Neuronal stem cell (in vitro differentiated cells): ENCODE measurements around the gene MACROH2A1.

Source experiments
- DNase-seq: peaks from one replicate; pipeline ENCODE4 v3.0.0-alpha.2; 2013; ENCODE audit warnings: low spot score
- H2AFZ ChIP-seq: one replicate; pipeline ENCODE4 v1.6.1; 2013; ENCODE audit warnings: mild to moderate bottlenecking, low read length, inconsistent platforms
- H2AK5ac ChIP-seq: 2 replicates; pipeline ENCODE4 v1.6.1; 2013; ENCODE audit warnings: low read depth, mild to moderate bottlenecking, inconsistent platforms, low read length, moderate library complexity, mixed read lengths
- H2BK120ac ChIP-seq: 2 replicates; pipeline ENCODE4 v1.6.1; 2013; ENCODE audit warnings: low read depth, mild to moderate bottlenecking, inconsistent platforms, low read length, moderate library complexity, mixed read lengths
- H2BK12ac ChIP-seq: one replicate; pipeline ENCODE4 v1.6.1; 2013; ENCODE audit warnings: low read length, inconsistent platforms
- H2BK15ac ChIP-seq: 2 replicates; pipeline ENCODE4 v1.6.1; 2013; ENCODE audit warnings: mild to moderate bottlenecking, low read length, inconsistent platforms, mixed read lengths
- H2BK5ac ChIP-seq: one replicate; pipeline ENCODE4 v1.6.1; 2013; ENCODE audit warnings: inconsistent platforms, mild to moderate bottlenecking, low read length, moderate library complexity
- H3K14ac ChIP-seq: one replicate; pipeline ENCODE4 v1.6.1; 2013; ENCODE audit warnings: low read length, inconsistent platforms
- H3K18ac ChIP-seq: 2 replicates; pipeline ENCODE4 v1.6.1; 2013; ENCODE audit warnings: low read length, inconsistent platforms
- H3K23ac ChIP-seq: 2 replicates; pipeline ENCODE4 v1.6.1; 2013; ENCODE audit warnings: low read depth, mild to moderate bottlenecking, mixed read lengths, low read length, inconsistent platforms; ENCODE audit not compliant: poor library complexity
- H3K27ac ChIP-seq: replicated peaks from 3 replicates; pipeline ENCODE4 v1.5.1; 2013; ENCODE audit warnings: low read length, inconsistent platforms
- H3K27me3 ChIP-seq, 3 experiments: 2 replicates each; pipeline ENCODE4 v1.6.1; 2013; ENCODE audit warnings: low read length in 3 of 3, mild to moderate bottlenecking in 2 of 3, inconsistent platforms in 1 of 3, low read depth in 1 of 3, mixed read lengths in 1 of 3, moderate library complexity in 1 of 3; ENCODE audit not compliant: control insufficient read depth in 3 of 3, insufficient read depth in 3 of 3
- H3K36me3 ChIP-seq, 2 donors: replicated peaks in 1 of 2; 2 replicates each; pipeline ENCODE4 v1.6.1; 2013; ENCODE audit warnings: low read length in 2 of 2; ENCODE audit not compliant: control insufficient read depth in 2 of 2, insufficient read depth in 2 of 2
- H3K4ac ChIP-seq: 2 replicates; pipeline ENCODE4 v1.6.1; 2013; ENCODE audit warnings: inconsistent platforms, mild to moderate bottlenecking, low read length, moderate library complexity
- H3K4me1 ChIP-seq, 2 donors: 1 replicate in 1 of 2; 2 replicates in 1 of 2; pipeline ENCODE4 v1.6.1; 2013; ENCODE audit warnings: low read length in 2 of 2, low read depth in 1 of 2; ENCODE audit not compliant: control insufficient read depth in 2 of 2, insufficient read depth in 1 of 2
- H3K4me2 ChIP-seq: one replicate; pipeline ENCODE4 v1.6.1; 2013; ENCODE audit warnings: mild to moderate bottlenecking, low read length, inconsistent platforms; ENCODE audit not compliant: insufficient read depth, poor library complexity, severe bottlenecking
- H3K4me3 ChIP-seq, 2 donors: 2 replicates each; pipeline ENCODE4 v1.5.1; 2013; ENCODE audit warnings: low read length in 2 of 2, mild to moderate bottlenecking in 2 of 2, inconsistent platforms in 1 of 2, moderate library complexity in 1 of 2
- H3K79me1 ChIP-seq: one replicate; pipeline ENCODE4 v1.6.1; 2013; ENCODE audit warnings: low read depth, mild to moderate bottlenecking, inconsistent platforms, low read length, moderate library complexity
- H3K9ac ChIP-seq: one replicate; pipeline ENCODE4 v1.6.1; 2013; ENCODE audit warnings: mild to moderate bottlenecking, low read depth, low read length, inconsistent platforms; ENCODE audit not compliant: poor library complexity
- H3K9me3 ChIP-seq, 2 donors: replicated peaks in 1 of 2; 2 replicates each; pipeline versions ENCODE3 to v1.6.1; 2013; ENCODE audit warnings: low read length in 2 of 2, mild to moderate bottlenecking in 2 of 2, inconsistent platforms in 1 of 2, low read depth in 1 of 2, mixed read lengths in 1 of 2, moderate library complexity in 1 of 2; ENCODE audit not compliant: control insufficient read depth in 2 of 2, insufficient read depth in 1 of 2
- H4K8ac ChIP-seq: one replicate; pipeline ENCODE4 v1.6.1; 2013; ENCODE audit warnings: low read depth, mild to moderate bottlenecking, inconsistent platforms, low read length, moderate library complexity
- H4K91ac ChIP-seq: one replicate; pipeline ENCODE4 v1.6.1; 2013; ENCODE audit warnings: low read length, low read depth, mild to moderate bottlenecking, inconsistent platforms; ENCODE audit not compliant: poor library complexity
- WGBS, 2 donors: extraction: QIAGEN DNeasy Blood & Tissue Kit; methylation state at CpG; one replicate each; pipeline ENCODE4 v1.1.7; 2013; ENCODE audit warnings: missing lambda C conversion rate in 2 of 2, mixed read lengths in 1 of 2; ENCODE audit not compliant: insufficient read length in 2 of 2, insufficient replicate concordance in 1 of 2; ENCODE audit errors: extremely low coverage in 2 of 2; 5-methylcytosine and 5-hydroxymethylcytosine counted together

MACROH2A1 gene

GRCh38 chr5:135319928-135320606 lies 79.0 kb downstream of the MACROH2A1 start:
- no peak overlapping the region for H3K27ac ChIP-seq
- H3K79me1 ChIP-seq = no peaks in the 10 kb centered on the region
- H3K36me3 ChIP-seq = no peaks in the 10 kb centered on the region
- H3K4me3 ChIP-seq = no peak overlapping the region
- DNase-seq = no peak
- H4K8ac ChIP-seq = no peak overlapping the region
- no peak overlapping the region for H2BK12ac ChIP-seq
- H3K4ac ChIP-seq = no peak overlapping the region
- H3K9me3 ChIP-seq = no peaks in the 10 kb centered on the region
- no peak overlapping the region for H3K23ac ChIP-seq
- H3K4me2 ChIP-seq = no peak overlapping the region
- H2BK5ac ChIP-seq = no peak overlapping the region
- H3K9ac ChIP-seq = no peak overlapping the region
- H2AK5ac ChIP-seq = no peak overlapping the region
- WGBS, 2 donors = no CpG with 5 or more reads among the region's 8 CpGs
- no peak overlapping the region for H2BK15ac ChIP-seq
- H4K91ac ChIP-seq = no peak overlapping the region
- peaks cover 0 to 2% of the 10 kb centered on the region in 2 donors for H3K4me1 ChIP-seq
- H2AFZ ChIP-seq = no peak overlapping the region
- H3K27me3 ChIP-seq = peaks cover 0 to 10% (median 0%) of the 10 kb centered on the region in 3 experiments
- H2BK120ac ChIP-seq = no peak overlapping the region
- no peak overlapping the region for H3K14ac ChIP-seq
- no peak overlapping the region for H3K18ac ChIP-seq

- Histone ChIP-seq H4K8ac (no peak overlapping the region), H3K18ac (no peak overlapping the region), H3K4me3 (no peak overlapping the region), H2BK12ac (no peak overlapping the region), H3K4me1 (peaks cover 0 to 2% of the 10 kb centered on the region in 2 donors), H3K23ac (no peak overlapping the region), H2BK5ac (no peak overlapping the region), H3K9me3 (no peaks in the 10 kb centered on the region), H3K9ac (no peak overlapping the region), H3K4me2 (no peak overlapping the region), H2BK15ac (no peak overlapping the region), H3K79me1 (no peaks in the 10 kb centered on the region), H3K4ac (no peak overlapping the region), H2AK5ac (no peak overlapping the region), H4K91ac (no peak overlapping the region), H3K14ac (no peak overlapping the region), H2BK120ac (no peak overlapping the region), H3K27me3 (peaks cover 0 to 14% (median 0%) of the 10 kb centered on the region in 3 experiments), H3K27ac (no peak overlapping the region), H3K36me3 (no peaks in the 10 kb centered on the region), H2AFZ (no peak overlapping the region)
- DNase-seq = no peak
- WGBS, 2 donors = no CpG with 5 or more reads among the region's 6 CpGs
Observed at GRCh38 chr5:135319458-135319857, 79.6 kb downstream of the MACROH2A1 start.

DNA sequence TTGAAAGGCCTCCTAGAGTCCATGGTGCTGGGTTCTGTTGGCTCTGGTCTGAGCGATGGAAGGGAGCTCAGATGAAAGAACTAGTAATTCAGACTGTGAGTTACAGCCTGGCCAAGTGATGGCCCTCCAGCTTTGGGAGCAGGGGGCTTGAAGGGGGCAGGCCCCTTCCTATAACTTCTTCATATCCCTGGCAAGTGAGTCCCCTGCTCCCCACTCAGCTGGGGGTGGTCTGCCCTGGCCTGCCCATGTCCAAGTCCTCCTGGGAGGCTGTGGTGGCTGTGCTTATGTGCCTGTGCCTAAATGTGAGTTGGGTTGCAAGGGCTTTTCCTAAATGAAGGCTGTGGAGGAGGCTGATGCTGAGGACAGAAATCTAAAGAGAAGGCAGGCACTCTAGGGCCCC lies 80.1 kb downstream of the MACROH2A1 start:
- peaks cover 0 to 13% (median 0%) of the 10 kb centered on the region in 3 experiments for H3K27me3 ChIP-seq
- no peak overlapping the region for H3K18ac ChIP-seq
- no peaks in the 10 kb centered on the region for H3K36me3 ChIP-seq
- H2BK15ac ChIP-seq = no peak overlapping the region
- H4K91ac ChIP-seq = no peak overlapping the region
- no peak for DNase-seq
- H3K4me1 ChIP-seq = peaks cover 0 to 2% of the 10 kb centered on the region in 2 donors
- H2BK12ac ChIP-seq = no peak overlapping the region
- H4K8ac ChIP-seq = no peak overlapping the region
- H2AFZ ChIP-seq = no peak overlapping the region
- whole genome bisulfite sequencing, 2 donors = no CpG with 5 or more reads among the region's 1 CpG
- no peak overlapping the region for H2BK120ac ChIP-seq
- no peak overlapping the region for H2BK5ac ChIP-seq
- H3K14ac ChIP-seq = no peak overlapping the region
- no peak overlapping the region for H2AK5ac ChIP-seq
- no peak overlapping the region for H3K4me2 ChIP-seq
- no peaks in the 10 kb centered on the region for H3K9me3 ChIP-seq
- H3K9ac ChIP-seq = no peak overlapping the region
- no peak overlapping the region for H3K4me3 ChIP-seq
- no peak overlapping the region for H3K27ac ChIP-seq
- no peak overlapping the region for H3K23ac ChIP-seq
- no peaks in the 10 kb centered on the region for H3K79me1 ChIP-seq
- no peak overlapping the region for H3K4ac ChIP-seq

- Histone ChIP-seq H3K4me1 (peaks cover 0 to 2% of the 10 kb centered on the region in 2 donors), H4K91ac (no peak overlapping the region), H2BK12ac (no peak overlapping the region), H2AK5ac (no peak overlapping the region), H2BK120ac (no peak overlapping the region), H3K4me2 (no peak overlapping the region), H3K36me3 (no peaks in the 10 kb centered on the region), H3K27me3 (peaks cover 0 to 13% (median 0%) of the 10 kb centered on the region in 3 experiments), H3K27ac (no peak overlapping the region), H3K14ac (no peak overlapping the region), H3K79me1 (no peaks in the 10 kb centered on the region), H3K9ac (no peak overlapping the region), H3K18ac (no peak overlapping the region), H3K4me3 (no peak overlapping the region), H2BK5ac (no peak overlapping the region), H2AFZ (no peak overlapping the region), H3K23ac (no peak overlapping the region), H3K4ac (no peak overlapping the region), H4K8ac (no peak overlapping the region), H3K9me3 (no peaks in the 10 kb centered on the region), H2BK15ac (no peak overlapping the region)
- DNase-seq = no peak
- WGBS, 2 donors = no CpG with 5 or more reads among the region's 4 CpGs
Observed at GRCh38 chr5:135318037-135318436, 81.0 kb downstream of the MACROH2A1 start.
